Activated B cell treated with CpG ODN at 0.5 μM for 24 hours (primary cell): Measurements from ENCODE around the gene ESRP2. TPM values are rescaled to one million over a fixed set of nuclear protein-coding genes. Genes with fewer than 3 reads are reported as not detected.

Experiments used
- ATAC-seq: fragments of 200-7000 bp; cut with Tn5 transposase; one replicate; pipeline ENCODE4 v1.10.0; 2021; ENCODE audit warnings: low read depth, mild to moderate bottlenecking, moderate library complexity
- CTCF ChIA-PET: fragments of 350-600 bp; sonication (Branson Sonifier 250); formaldehyde crosslinking; loops from one replicate; lab custom pipeline; 2021; ENCODE audit warnings: antibody characterized with exemption; lab: Charles Lee
- POLR2A ChIA-PET: fragments of 350-600 bp; sonication (Branson Sonifier 250); formaldehyde crosslinking; loops from one replicate; lab custom pipeline; 2021; ENCODE audit warnings: antibody characterized with exemption; lab: Charles Lee
- DNase-seq: peaks from one replicate; pipeline ENCODE4 v3.0.0; 2022
- H3K27ac Mint-ChIP-seq: one replicate; pipeline ENCODE4 v1.8.0; 2020; ENCODE audit warnings: mixed read lengths
- H3K27me3 Mint-ChIP-seq: one replicate; pipeline ENCODE4 v1.8.0; 2021; ENCODE audit warnings: mixed read lengths
- H3K36me3 Mint-ChIP-seq: one replicate; pipeline ENCODE4 v1.8.0; 2021; ENCODE audit warnings: low read depth, mixed read lengths
- H3K4me1 Mint-ChIP-seq: one replicate; pipeline ENCODE4 v1.8.0; 2021; ENCODE audit warnings: mixed read lengths
- H3K4me3 Mint-ChIP-seq: one replicate; pipeline ENCODE4 v1.8.0; 2020; ENCODE audit warnings: mild to moderate bottlenecking, mixed read lengths
- H3K9me3 Mint-ChIP-seq: one replicate; pipeline ENCODE4 v1.8.0; 2020; ENCODE audit warnings: mixed read lengths
- intact Hi-C: fragments of 100-400 bp; cut with micrococcal nuclease; formaldehyde crosslinking; loops from one replicate; pipeline ENCODE4 v1.15.1; 2024
- total RNA-seq: library from RNA; stranded (reverse); gene quantifications from 2 replicates; pipeline ENCODE4 v1.2.3, GENCODE V29; 2022
- TF ChIP-seq, protein P1 (sequence below): fragments of 200-600 bp; IDR thresholded peaks from one replicate; pipeline ENCODE4 v1.8.0; 2022; ENCODE audit warnings: antibody characterized with exemption, mild to moderate bottlenecking

ESRP2 gene
- total RNA-seq, 1 donor from 2014 or later = 0.40 TPM

DNA sequence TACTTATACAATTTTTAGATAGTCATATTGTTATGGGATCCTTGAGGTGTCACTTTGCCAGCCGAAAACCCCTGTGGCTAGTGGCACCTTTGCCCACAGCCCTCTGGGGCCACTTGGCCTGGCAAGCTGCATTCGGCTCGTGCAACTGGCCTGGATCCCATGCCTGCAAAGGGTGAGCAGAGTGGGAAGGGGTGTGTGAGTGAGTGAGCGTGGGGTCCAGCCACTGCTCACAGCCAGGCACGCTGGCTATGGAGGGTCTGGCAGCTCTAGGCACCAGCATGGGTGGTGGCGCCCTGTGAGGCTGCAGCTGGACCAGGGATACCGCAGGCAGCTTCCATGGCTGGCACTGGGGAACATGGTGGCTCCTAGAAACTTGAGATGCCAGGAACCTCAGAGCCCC is 49.0 kb downstream of the ESRP2 start:
- H3K9me3 Mint-ChIP-seq = no peaks in the 10 kb centered on the region
- H3K4me3 Mint-ChIP-seq = no peak overlapping the region
- intact Hi-C loops = no loop called here
- no peaks in the 10 kb centered on the region for H3K4me1 Mint-ChIP-seq
- H3K36me3 Mint-ChIP-seq = peaks cover 64% of the 10 kb centered on the region
- no peaks in the 10 kb centered on the region for H3K27me3 Mint-ChIP-seq
- DNase-seq (no peak), ATAC-seq (no peak)
- TF ChIP-seq, protein P1, sequence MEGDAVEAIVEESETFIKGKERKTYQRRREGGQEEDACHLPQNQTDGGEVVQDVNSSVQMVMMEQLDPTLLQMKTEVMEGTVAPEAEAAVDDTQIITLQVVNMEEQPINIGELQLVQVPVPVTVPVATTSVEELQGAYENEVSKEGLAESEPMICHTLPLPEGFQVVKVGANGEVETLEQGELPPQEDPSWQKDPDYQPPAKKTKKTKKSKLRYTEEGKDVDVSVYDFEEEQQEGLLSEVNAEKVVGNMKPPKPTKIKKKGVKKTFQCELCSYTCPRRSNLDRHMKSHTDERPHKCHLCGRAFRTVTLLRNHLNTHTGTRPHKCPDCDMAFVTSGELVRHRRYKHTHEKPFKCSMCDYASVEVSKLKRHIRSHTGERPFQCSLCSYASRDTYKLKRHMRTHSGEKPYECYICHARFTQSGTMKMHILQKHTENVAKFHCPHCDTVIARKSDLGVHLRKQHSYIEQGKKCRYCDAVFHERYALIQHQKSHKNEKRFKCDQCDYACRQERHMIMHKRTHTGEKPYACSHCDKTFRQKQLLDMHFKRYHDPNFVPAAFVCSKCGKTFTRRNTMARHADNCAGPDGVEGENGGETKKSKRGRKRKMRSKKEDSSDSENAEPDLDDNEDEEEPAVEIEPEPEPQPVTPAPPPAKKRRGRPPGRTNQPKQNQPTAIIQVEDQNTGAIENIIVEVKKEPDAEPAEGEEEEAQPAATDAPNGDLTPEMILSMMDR = no peak
- ChIA-PET CTCF (interaction anchor here (1.0 kb wide), 1 partner anchor 8 kb away, joined by 4 read pairs; no protein-coding TSS in a partner anchor), POLR2A (interaction anchor here (0.6 kb wide), 1 partner anchor 16 kb away, joined by 6 read pairs; no protein-coding TSS in a partner anchor)
- no peak overlapping the region for H3K27ac Mint-ChIP-seq

DNA sequence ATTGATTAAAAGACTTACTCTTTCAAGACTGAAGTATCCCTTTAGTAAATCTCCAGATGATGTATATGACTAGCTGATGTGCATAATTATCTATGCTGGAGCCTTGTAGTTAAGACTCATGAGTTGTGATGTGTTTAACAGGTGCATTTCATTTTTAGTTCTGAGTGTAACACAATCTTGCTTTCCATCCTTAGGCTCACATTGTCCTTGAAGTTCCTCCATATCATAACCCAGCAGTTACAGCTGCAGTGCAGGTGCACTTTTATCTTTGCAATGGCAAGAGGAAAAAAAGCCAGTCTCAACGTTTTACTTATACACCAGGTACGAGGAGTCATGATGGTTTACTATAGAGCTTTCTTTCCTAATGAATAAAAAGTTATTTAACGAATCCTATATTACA is 52.9 kb downstream of the ESRP2 start:
- H3K9me3 Mint-ChIP-seq = peaks cover 2% of the 10 kb centered on the region
- no peak overlapping the region for H3K27ac Mint-ChIP-seq
- POLR2A ChIA-PET = no interaction called here
- CTCF ChIA-PET = no interaction called here
- no peak overlapping the region for H3K4me3 Mint-ChIP-seq
- intact Hi-C loops = no loop called here
- TF ChIP-seq, protein P1 = no peak
- ATAC-seq = no peak
- H3K27me3 Mint-ChIP-seq = no peaks in the 10 kb centered on the region
- no peaks in the 10 kb centered on the region for H3K4me1 Mint-ChIP-seq
- peaks cover 76% of the 10 kb centered on the region for H3K36me3 Mint-ChIP-seq
- DNase-seq = no peak

DNA sequence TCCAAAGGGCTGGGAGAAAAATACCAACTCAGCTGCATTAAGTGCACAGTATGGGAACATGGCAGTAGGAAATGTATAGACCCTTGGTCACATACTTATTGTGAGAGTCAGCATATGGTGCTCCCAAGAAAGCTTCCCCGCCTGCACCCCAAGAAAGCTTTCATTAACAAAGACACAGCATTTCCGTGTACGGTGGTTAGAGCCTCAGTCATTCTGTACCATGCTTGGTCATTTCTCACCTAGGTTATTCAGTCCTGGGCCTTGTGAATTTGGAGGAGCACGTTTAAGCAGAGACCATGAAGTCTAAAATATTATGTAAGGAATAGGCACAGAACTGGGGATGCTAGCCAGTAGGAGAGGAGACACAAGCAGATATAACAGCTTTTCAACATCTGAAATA is 56.1 kb downstream of the ESRP2 start:
- no peak overlapping the region for H3K4me3 Mint-ChIP-seq
- no peak overlapping the region for H3K27ac Mint-ChIP-seq
- DNase-seq (no peak), ATAC-seq (no peak)
- ChIA-PET POLR2A (no interaction called here), CTCF (interaction anchor here (1.4 kb wide), 1 partner anchor 8 kb away, joined by 4 read pairs; no protein-coding TSS in a partner anchor)
- intact Hi-C loops = loop anchor here (5.0 kb wide), 2 partner anchors 32 to 38 kb away; no protein-coding TSS in a partner anchor
- H3K9me3 Mint-ChIP-seq = peaks cover 2% of the 10 kb centered on the region
- peaks cover 79% of the 10 kb centered on the region for H3K36me3 Mint-ChIP-seq
- TF ChIP-seq, protein P1 = no peak
- H3K27me3 Mint-ChIP-seq = no peaks in the 10 kb centered on the region
- H3K4me1 Mint-ChIP-seq = no peaks in the 10 kb centered on the region

DNA sequence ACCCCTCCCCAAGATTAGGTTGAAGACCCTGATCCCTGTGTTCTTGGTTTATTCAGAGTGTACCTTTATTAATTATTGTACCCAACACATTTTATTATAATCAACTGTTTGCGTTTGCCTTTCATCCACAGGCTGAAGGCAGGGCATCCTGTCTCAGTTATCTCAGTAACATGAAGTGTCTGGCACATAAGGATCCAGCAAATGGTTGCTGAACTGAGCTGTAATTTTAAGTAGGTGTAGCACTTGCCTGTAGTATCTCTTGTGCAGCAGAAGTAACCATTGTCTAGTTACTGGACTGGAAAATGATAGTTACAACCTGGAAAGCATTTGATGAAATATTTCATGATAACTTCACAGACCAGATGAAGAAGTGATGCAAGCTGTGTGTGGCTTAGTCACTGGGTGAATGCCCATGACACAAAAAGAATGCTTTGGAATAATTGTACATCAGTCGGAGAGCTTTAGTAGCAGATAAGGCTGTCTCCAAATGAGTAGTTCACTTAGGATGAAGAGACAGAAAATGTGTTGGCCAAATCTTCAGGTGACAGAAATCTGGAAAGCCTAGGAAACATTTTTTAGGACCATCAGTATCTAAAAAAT is 56.6 kb downstream of the ESRP2 start:
- Mint-ChIP-seq H3K27ac (no peak overlapping the region), H3K4me1 (no peaks in the 10 kb centered on the region), H3K4me3 (no peak overlapping the region), H3K27me3 (no peaks in the 10 kb centered on the region), H3K9me3 (peaks cover 2% of the 10 kb centered on the region), H3K36me3 (peaks cover 79% of the 10 kb centered on the region)
- TF ChIP-seq, protein P1 = no peak
- intact Hi-C loops = loop anchor here (5.0 kb wide), 2 partner anchors 33 to 37 kb away; no protein-coding TSS in a partner anchor
- POLR2A ChIA-PET = no interaction called here
- CTCF ChIA-PET = interaction anchor here (1.4 kb wide), 1 partner anchor 8 kb away, joined by 4 read pairs; no protein-coding TSS in a partner anchor
- DNase-seq = no peak
- ATAC-seq = no peak

Other genes starting within 250 kb of the ESRP2 start
- 10.5 and 13.8 TPM in 2 replicates for gene DPEP2, start 236.6 kb downstream of the ESRP2 start, total RNA-seq
- gene DPEP2NB, start 220.2 kb downstream of the ESRP2 start, total RNA-seq = not detected in 2 replicates
- gene DDX28, start 212.9 kb downstream of the ESRP2 start, total RNA-seq = 19.2 and 19.7 TPM in 2 replicates
- 54.2 and 62.0 TPM in 2 replicates for gene DUS2, start 212.8 kb downstream of the ESRP2 start, total RNA-seq
- gene NFATC3, start 150.8 kb downstream of the ESRP2 start, total RNA-seq = 64.8 and 72.0 TPM in 2 replicates
- 5.7 and 8.6 TPM in 2 replicates for gene PLA2G15, start 9.2 kb upstream of the ESRP2 start, total RNA-seq
- 52.5 and 54.1 TPM in 2 replicates for gene SLC7A6, start 28.4 kb upstream of the ESRP2 start, total RNA-seq
- gene SLC7A6OS, start 74.8 kb upstream of the ESRP2 start, total RNA-seq = 34.8 and 42.0 TPM in 2 replicates
- 41.8 and 50.3 TPM in 2 replicates for gene PRMT7, start 74.9 kb upstream of the ESRP2 start, total RNA-seq
- 0.35 and 0.76 TPM in 2 replicates for gene SMPD3, start 212.4 kb upstream of the ESRP2 start, total RNA-seq